Measurements from ENCODE around the gene ZFHX2. TPM values are rescaled to one million over a fixed set of nuclear protein-coding genes. Genes with fewer than 3 reads are reported as not detected.
A peak's percentile ranks its signal among the peaks of the same experiment; 100 is the strongest.
"Not testable (repeated sequence)": the region's sequence is repeated elsewhere in the genome, so short reads cannot be mapped to it uniquely, and the experiment has no call there.

The ZFHX2 gene
- total RNA-seq (ENCODE audit: unreplicated experiment), result 39.1 TPM
- long read RNA-seq, result 0 reads

DNA sequence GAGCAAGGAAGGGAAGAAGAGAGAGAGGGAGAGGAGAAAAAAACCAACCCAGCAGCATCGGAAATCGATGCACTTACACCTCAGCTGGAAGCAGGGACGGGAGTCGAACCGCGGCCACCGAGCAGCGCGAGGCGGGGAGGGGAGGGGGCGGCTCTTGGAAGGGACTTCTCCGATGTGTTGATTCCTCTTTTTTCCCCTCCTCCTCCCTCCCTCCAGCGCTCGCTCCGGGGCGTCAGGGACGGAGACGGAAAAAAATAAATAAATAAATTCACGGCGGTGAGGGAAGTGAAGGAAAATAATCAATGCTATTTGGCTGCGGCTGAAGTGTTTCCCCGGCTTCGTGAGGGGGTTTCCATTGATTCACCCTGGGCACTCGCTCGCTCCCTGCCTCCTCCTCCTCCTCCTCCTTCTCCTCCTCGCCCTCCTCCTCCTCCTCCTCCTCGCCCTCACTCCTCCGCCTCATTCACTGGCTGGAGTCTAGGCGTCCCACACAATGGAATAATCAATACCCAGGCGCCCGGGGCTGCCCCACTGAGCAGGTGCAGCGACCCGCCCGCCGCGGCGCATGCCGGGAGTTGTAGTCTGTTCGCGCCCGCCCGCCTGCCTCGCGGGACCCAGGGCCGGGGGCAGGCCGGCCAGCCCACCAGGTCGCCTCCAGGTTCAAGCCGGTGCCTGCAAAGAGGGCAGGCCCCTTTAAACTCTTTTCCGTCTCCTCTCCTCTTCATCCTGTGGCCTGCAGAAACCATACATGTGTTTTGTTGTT, at the start of gene ZFHX2:
Gene ZFHX2 (minus strand): TSS at position 500 of the 763 bp plus-strand sequence. CDS start 16,440 bp downstream, outside the sequence.
- H3K36me3 Mint-ChIP-seq (ENCODE audit: unreplicated experiment), result no peaks in the 10 kb centered on the region
- H3K4me1 Mint-ChIP-seq (ENCODE audit: low read depth, unreplicated experiment), result peaks cover 2% of the 10 kb centered on the region
- peak within 1 kb of the TSS; percentile 75 for H3K27ac Mint-ChIP-seq (ENCODE audit: unreplicated experiment)
- H3K4me3 Mint-ChIP-seq (ENCODE audit: unreplicated experiment), result peak within 1 kb of the TSS; percentile 72
- peak; percentile 95 for DNase-seq
- H3K9me3 Mint-ChIP-seq (ENCODE audit: unreplicated experiment), result peaks cover 2% of the 10 kb centered on the region
- TF ChIP-seq, protein P1, sequence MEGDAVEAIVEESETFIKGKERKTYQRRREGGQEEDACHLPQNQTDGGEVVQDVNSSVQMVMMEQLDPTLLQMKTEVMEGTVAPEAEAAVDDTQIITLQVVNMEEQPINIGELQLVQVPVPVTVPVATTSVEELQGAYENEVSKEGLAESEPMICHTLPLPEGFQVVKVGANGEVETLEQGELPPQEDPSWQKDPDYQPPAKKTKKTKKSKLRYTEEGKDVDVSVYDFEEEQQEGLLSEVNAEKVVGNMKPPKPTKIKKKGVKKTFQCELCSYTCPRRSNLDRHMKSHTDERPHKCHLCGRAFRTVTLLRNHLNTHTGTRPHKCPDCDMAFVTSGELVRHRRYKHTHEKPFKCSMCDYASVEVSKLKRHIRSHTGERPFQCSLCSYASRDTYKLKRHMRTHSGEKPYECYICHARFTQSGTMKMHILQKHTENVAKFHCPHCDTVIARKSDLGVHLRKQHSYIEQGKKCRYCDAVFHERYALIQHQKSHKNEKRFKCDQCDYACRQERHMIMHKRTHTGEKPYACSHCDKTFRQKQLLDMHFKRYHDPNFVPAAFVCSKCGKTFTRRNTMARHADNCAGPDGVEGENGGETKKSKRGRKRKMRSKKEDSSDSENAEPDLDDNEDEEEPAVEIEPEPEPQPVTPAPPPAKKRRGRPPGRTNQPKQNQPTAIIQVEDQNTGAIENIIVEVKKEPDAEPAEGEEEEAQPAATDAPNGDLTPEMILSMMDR (IDR thresholded peaks at IDR 0.05; ENCODE audit: partially characterized antibody, unreplicated experiment), result no peak
- H3K27me3 Mint-ChIP-seq (ENCODE audit: unreplicated experiment), result peaks cover 9% of the 10 kb centered on the region

DNA sequence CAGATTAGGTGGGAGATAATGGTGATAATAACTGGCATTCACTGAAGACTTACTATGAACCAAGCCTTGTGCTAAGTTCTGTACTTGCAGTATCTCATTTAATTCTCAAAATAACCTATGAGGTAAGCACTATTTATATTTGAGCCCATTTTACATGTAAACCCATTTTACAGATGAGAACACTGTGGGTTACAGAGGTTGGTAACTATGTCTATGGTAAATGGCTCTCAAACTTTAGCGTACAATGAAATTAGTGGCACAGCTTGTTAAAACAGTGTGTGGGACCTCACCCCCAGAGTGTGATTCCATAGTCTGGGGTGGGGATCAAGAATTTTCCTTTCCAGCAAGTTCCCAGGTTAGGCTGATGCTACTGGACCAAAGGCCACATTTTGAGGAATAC, 49.2 kb upstream of the ZFHX2 start:
- Mint-ChIP-seq H3K36me3 (ENCODE audit: unreplicated experiment) (no peaks in the 10 kb centered on the region), H3K4me1 (ENCODE audit: low read depth, unreplicated experiment) (no peaks in the 10 kb centered on the region), H3K27ac (ENCODE audit: unreplicated experiment) (no peak overlapping the region), H3K27me3 (ENCODE audit: unreplicated experiment) (no peaks in the 10 kb centered on the region), H3K4me3 (ENCODE audit: unreplicated experiment) (no peak overlapping the region), H3K9me3 (ENCODE audit: unreplicated experiment) (peaks cover 5% of the 10 kb centered on the region)
- TF ChIP-seq, protein P1 (IDR thresholded peaks at IDR 0.05; ENCODE audit: partially characterized antibody, unreplicated experiment), result no peak
- DNase-seq, result no peak

DNA sequence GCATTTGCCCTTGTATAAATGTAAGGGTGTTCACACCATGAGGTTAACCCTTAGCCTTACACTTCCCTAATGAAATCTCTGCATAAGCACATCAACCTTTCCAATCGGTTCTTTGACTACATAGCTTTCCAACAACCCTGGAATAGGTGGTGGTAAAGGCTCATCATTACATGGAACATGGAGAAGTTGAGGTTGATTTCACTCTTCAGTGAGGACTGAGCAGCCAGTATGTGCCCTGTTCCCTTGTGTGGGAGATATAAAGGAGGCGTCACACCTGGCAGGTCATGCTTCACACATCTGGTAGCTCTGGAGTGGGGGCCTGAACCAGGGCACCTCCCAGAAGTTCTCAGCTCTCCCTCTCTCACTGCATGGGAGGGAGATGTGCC, 48.8 kb upstream of the ZFHX2 start:
- Mint-ChIP-seq H3K36me3 (ENCODE audit: unreplicated experiment) (no peaks in the 10 kb centered on the region), H3K4me3 (ENCODE audit: unreplicated experiment) (no peak overlapping the region), H3K9me3 (ENCODE audit: unreplicated experiment) (peaks cover 5% of the 10 kb centered on the region), H3K4me1 (ENCODE audit: low read depth, unreplicated experiment) (no peaks in the 10 kb centered on the region), H3K27ac (ENCODE audit: unreplicated experiment) (no peak overlapping the region), H3K27me3 (ENCODE audit: unreplicated experiment) (no peaks in the 10 kb centered on the region)
- no peak for DNase-seq
- TF ChIP-seq, protein P1 (IDR thresholded peaks at IDR 0.05; ENCODE audit: partially characterized antibody, unreplicated experiment), result no peak

DNA sequence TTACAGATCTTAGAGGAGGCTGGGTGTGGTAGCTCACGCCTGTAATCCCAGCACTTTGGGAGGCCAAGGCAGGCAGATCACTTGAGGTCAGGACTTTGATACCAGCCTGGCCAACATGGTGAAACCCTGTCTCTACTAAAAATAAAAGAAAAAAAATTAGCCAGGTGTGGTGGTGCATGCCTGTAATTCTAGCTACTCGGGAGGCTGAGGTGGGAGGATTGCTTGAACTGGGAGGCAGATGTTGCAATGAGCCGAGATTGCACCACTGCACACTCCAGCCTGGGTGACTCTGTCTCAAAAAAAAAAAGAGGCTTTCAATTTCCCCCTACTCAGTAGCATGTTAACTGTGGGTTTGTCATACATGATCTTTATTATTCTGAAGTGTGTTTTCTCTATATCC, 42.6 kb upstream of the ZFHX2 start:
- not testable (repeated sequence) for H3K27ac Mint-ChIP-seq (ENCODE audit: unreplicated experiment); H3K9me3 Mint-ChIP-seq (ENCODE audit: unreplicated experiment); H3K4me3 Mint-ChIP-seq (ENCODE audit: unreplicated experiment); H3K27me3 Mint-ChIP-seq (ENCODE audit: unreplicated experiment); DNase-seq; H3K36me3 Mint-ChIP-seq (ENCODE audit: unreplicated experiment); H3K4me1 Mint-ChIP-seq (ENCODE audit: low read depth, unreplicated experiment)

DNA sequence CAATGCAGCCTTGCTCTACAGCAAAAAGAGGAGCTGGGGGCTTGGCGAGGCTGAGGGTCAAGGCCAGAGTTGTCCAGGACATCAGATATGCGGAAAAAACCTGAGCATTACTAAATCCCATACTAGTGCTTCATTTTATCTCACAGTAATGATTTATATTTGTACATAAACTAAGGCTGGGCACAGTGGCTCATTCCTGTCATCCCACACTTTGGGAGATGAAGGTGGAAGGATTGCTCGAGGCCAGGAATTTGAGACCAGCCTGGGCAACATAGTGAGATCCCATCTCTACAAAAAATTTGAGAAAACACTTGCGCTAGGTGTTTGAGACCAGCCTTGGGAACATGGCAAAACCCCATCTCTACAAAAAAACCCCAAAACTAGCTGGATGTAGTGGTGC, 38.6 kb upstream of the ZFHX2 start:
- TF ChIP-seq, protein P1 (IDR thresholded peaks at IDR 0.05; ENCODE audit: partially characterized antibody, unreplicated experiment), result no peak
- no peaks in the 10 kb centered on the region for H3K36me3 Mint-ChIP-seq (ENCODE audit: unreplicated experiment)
- no peak overlapping the region for H3K4me3 Mint-ChIP-seq (ENCODE audit: unreplicated experiment)
- no peak overlapping the region for H3K27ac Mint-ChIP-seq (ENCODE audit: unreplicated experiment)
- peaks cover 6% of the 10 kb centered on the region for H3K4me1 Mint-ChIP-seq (ENCODE audit: low read depth, unreplicated experiment)
- peaks cover 6% of the 10 kb centered on the region for H3K9me3 Mint-ChIP-seq (ENCODE audit: unreplicated experiment)
- H3K27me3 Mint-ChIP-seq (ENCODE audit: unreplicated experiment), result peaks cover 7% of the 10 kb centered on the region
- DNase-seq, result no peak
